Right lobe of liver (tissue), 4 donors: ENCODE results near the gene CHIA.

Experiments used
- CTCF ChIP-seq, 4 donors: fragments of 200-600 bp in 3 of 4; fragments of 450-650 bp in 1 of 4; IDR thresholded peaks; one replicate each; pipeline versions ENCODE4 v1.5.1 to v1.8.0; 2016 to 2022; ENCODE audit warnings: antibody characterized with exemption in 4 of 4, mild to moderate bottlenecking in 2 of 4
- POLR2A ChIP-seq: fragments of 450-650 bp; IDR thresholded peaks from one replicate; pipeline ENCODE4 v1.6.1; 2017; ENCODE audit warnings: antibody characterized with exemption, mild to moderate bottlenecking
- donor health status: DM: no; HTN: no; CAD: no.
- donor health status: DM: no; HTN: no; CAD: no.
- donor health status: DM: no; HTN: yes; CAD: no.

GRCh38 chr1:111354584-111354983 lies 63.9 kb downstream of the CHIA start:
- no peak for TF ChIP-seq CTCF (IDR thresholded peaks at IDR 0.05)
- no peak for TF ChIP-seq POLR2A
